ENCODE data around the gene NAT14. TPM values are rescaled to one million over a fixed set of nuclear protein-coding genes. Genes with fewer than 3 reads are reported as not detected.

Gene NAT14
- polyA plus RNA-seq, 1 experiment, result 34.8 TPM

- Histone ChIP-seq H3K4me3 (ENCODE audit: low read depth, low read length) (no peak overlapping the region), H3K27me3 (ENCODE audit: control insufficient read depth, insufficient read depth, low read length) (peaks cover 35% of the 10 kb centered on the region), H3K36me3 (ENCODE audit: control insufficient read depth, insufficient read depth, low read length) (no peaks in the 10 kb centered on the region)
- CTCF ChIA-PET, result no interaction called here
- POLR2A ChIA-PET, result no interaction called here
- no peak for DNase-seq (ENCODE audit: low read depth)
- no peak for TF ChIP-seq CTCF (IDR thresholded peaks at IDR 0.05; ENCODE audit: insufficient read depth, low read depth, low read length)
These were observed 43.7 kb upstream of the NAT14 start for GRCh38 chr19:55441319-55441691.

GRCh38 chr19:55441692-55442321, 43.2 kb upstream of the NAT14 start:
- DNase-seq (ENCODE audit: low read depth), result no peak
- TF ChIP-seq CTCF (IDR thresholded peaks at IDR 0.05; ENCODE audit: insufficient read depth, low read depth, low read length), result no peak
- ChIA-PET POLR2A (no interaction called here), CTCF (no interaction called here)
- Histone ChIP-seq H3K4me3 (ENCODE audit: low read depth, low read length) (no peak overlapping the region), H3K27me3 (ENCODE audit: control insufficient read depth, insufficient read depth, low read length) (peaks cover 35% of the 10 kb centered on the region), H3K36me3 (ENCODE audit: control insufficient read depth, insufficient read depth, low read length) (no peaks in the 10 kb centered on the region)

DNA sequence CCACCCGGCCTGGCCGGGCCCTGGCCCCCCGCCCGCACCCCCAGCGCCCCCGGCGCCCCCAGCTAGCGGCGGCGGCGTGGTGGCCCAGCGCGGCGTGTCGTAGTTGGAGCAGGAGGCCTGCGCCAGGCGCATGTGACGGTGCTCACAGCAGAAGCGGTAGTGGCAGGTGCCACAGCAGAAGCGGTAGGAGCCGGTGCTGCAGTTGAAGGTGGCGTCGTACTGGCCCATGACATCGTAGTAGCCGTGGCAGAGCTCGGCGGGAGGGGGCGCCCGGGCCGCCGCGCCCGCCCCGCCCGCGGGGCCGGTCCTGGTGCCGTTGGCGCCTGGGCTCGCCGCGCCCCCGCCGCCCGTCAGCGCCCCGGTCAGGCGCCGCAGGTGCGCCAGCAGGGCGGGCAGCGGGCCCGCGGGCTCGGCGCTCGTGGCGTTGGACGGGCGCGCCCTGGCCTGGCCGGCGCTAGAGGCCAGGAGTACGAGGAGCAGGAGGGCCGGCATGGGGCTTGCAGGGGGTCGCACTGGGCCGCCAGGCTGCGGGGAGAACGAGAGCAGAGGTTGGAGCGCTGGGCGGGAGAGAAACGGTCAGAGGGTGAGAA, 42.5 kb upstream of the NAT14 start:
- Histone ChIP-seq H3K27me3 (ENCODE audit: control insufficient read depth, insufficient read depth, low read length) (peaks cover 35% of the 10 kb centered on the region), H3K4me3 (ENCODE audit: low read depth, low read length) (no peak overlapping the region), H3K36me3 (ENCODE audit: control insufficient read depth, insufficient read depth, low read length) (no peaks in the 10 kb centered on the region)
- DNase-seq (ENCODE audit: low read depth), result no peak
- no peak for TF ChIP-seq CTCF (IDR thresholded peaks at IDR 0.05; ENCODE audit: insufficient read depth, low read depth, low read length)
- ChIA-PET POLR2A (no interaction called here), CTCF (no interaction called here)

- H3K27me3 ChIP-seq (ENCODE audit: control insufficient read depth, insufficient read depth, low read length), result peaks cover 35% of the 10 kb centered on the region
- no peak for DNase-seq (ENCODE audit: low read depth)
- TF ChIP-seq CTCF (IDR thresholded peaks at IDR 0.05; ENCODE audit: insufficient read depth, low read depth, low read length), result no peak
- H3K36me3 ChIP-seq (ENCODE audit: control insufficient read depth, insufficient read depth, low read length), result no peaks in the 10 kb centered on the region
- POLR2A ChIA-PET, result no interaction called here
- CTCF ChIA-PET, result interaction anchor here (1.0 to 2.1 kb wide), 3 partner anchors 10 to 25 kb away, joined by 4 to 10 read pairs (median 7); no protein-coding TSS in a partner anchor
- no peak within 1 kb of the TSS for H3K4me3 ChIP-seq (ENCODE audit: low read depth, low read length)
These were observed 41.8 kb upstream of the NAT14 start, which contains the start of gene SHISA7 for GRCh38 chr19:55443045-55443823. Gene SHISA7 (minus strand): TSS chr19:55443300. CDS start chr19:55442863, 437 bp downstream.

DNA sequence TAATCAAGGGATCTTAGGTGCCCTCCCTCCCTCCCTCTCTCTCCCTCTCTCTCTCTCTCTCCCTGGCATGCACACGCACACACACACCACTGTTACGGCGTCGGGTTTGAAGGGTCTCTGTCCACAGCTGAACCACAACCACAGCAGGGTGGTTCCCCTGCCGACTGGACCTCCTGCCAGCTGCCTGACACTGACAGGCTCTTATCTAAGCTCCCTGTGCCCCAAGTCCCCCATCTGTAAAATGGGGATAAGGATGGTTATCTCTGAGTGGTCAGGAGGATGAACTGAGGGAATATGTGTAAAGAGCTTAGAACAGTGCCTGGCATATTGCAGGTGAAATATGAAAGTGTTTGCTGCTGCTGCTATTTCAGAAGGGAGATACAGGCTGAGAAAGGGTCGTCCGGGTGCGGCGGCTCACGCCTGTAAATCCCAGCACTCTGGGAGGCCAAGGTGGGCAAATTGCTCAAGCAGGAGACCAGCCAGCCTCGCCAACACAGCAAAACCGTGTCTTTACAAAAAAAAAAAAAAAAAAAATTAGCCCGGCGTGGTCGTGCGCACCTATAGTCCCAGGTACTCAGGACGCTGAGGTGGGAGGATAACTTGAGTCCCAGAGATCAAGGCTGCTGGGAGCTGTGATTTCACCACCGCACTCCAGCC, 41.0 kb upstream of the NAT14 start:
- H3K4me3 ChIP-seq (ENCODE audit: low read depth, low read length), result no peak overlapping the region
- H3K27me3 ChIP-seq (ENCODE audit: control insufficient read depth, insufficient read depth, low read length), result peaks cover 34% of the 10 kb centered on the region
- POLR2A ChIA-PET, result no interaction called here
- DNase-seq (ENCODE audit: low read depth), result no peak
- CTCF ChIA-PET, result interaction anchor here (0.6 to 2.1 kb wide), 6 partner anchors 10 to 284 kb away, joined by 3 to 10 read pairs (median 4); partner anchors contain the start of gene ISOC2
- no peaks in the 10 kb centered on the region for H3K36me3 ChIP-seq (ENCODE audit: control insufficient read depth, insufficient read depth, low read length)
- no peak for TF ChIP-seq CTCF (IDR thresholded peaks at IDR 0.05; ENCODE audit: insufficient read depth, low read depth, low read length)
